Measurements from ENCODE around the gene AHR.

The AHR gene

GRCh38 chr7:17329440-17329839, 31.0 kb downstream of the AHR start:
- in situ Hi-C loops (cut with MboI; ENCODE audit: low sequenced_read_pairs, unreplicated experiment) = no loop called here
- DNase-seq (ENCODE audit: low spot score) = no peak
- TF ChIP-seq, protein P1, sequence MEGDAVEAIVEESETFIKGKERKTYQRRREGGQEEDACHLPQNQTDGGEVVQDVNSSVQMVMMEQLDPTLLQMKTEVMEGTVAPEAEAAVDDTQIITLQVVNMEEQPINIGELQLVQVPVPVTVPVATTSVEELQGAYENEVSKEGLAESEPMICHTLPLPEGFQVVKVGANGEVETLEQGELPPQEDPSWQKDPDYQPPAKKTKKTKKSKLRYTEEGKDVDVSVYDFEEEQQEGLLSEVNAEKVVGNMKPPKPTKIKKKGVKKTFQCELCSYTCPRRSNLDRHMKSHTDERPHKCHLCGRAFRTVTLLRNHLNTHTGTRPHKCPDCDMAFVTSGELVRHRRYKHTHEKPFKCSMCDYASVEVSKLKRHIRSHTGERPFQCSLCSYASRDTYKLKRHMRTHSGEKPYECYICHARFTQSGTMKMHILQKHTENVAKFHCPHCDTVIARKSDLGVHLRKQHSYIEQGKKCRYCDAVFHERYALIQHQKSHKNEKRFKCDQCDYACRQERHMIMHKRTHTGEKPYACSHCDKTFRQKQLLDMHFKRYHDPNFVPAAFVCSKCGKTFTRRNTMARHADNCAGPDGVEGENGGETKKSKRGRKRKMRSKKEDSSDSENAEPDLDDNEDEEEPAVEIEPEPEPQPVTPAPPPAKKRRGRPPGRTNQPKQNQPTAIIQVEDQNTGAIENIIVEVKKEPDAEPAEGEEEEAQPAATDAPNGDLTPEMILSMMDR (IDR thresholded peaks at IDR 0.05; ENCODE audit: borderline replicate concordance, control extremely low read depth, extremely low read depth, insufficient read depth, missing control alignments) = no peak

GRCh38 chr7:17331891-17332501, 33.5 kb downstream of the AHR start:
- TF ChIP-seq, protein P1 (IDR thresholded peaks at IDR 0.05; ENCODE audit: borderline replicate concordance, control extremely low read depth, extremely low read depth, insufficient read depth, missing control alignments) = no peak
- in situ Hi-C loops (cut with MboI; ENCODE audit: low sequenced_read_pairs, unreplicated experiment) = no loop called here
- DNase-seq (ENCODE audit: low spot score) = no peak

GRCh38 chr7:17333221-17333620, 34.8 kb downstream of the AHR start:
- TF ChIP-seq, protein P1 (IDR thresholded peaks at IDR 0.05; ENCODE audit: borderline replicate concordance, control extremely low read depth, extremely low read depth, insufficient read depth, missing control alignments) = no peak
- in situ Hi-C loops (cut with MboI; ENCODE audit: low sequenced_read_pairs, unreplicated experiment) = no loop called here
- DNase-seq (ENCODE audit: low spot score) = no peak

GRCh38 chr7:17336168-17336567, 37.7 kb downstream of the AHR start:
- DNase-seq (ENCODE audit: low spot score) = peak; percentile 17
- in situ Hi-C loops (cut with MboI; ENCODE audit: low sequenced_read_pairs, unreplicated experiment) = no loop called here
- TF ChIP-seq, protein P1 (IDR thresholded peaks at IDR 0.05; ENCODE audit: borderline replicate concordance, control extremely low read depth, extremely low read depth, insufficient read depth, missing control alignments) = no peak

- in situ Hi-C loops (cut with MboI; ENCODE audit: low sequenced_read_pairs, unreplicated experiment) = no loop called here
- no peak for DNase-seq (ENCODE audit: low spot score)
- TF ChIP-seq, protein P1 (IDR thresholded peaks at IDR 0.05; ENCODE audit: borderline replicate concordance, control extremely low read depth, extremely low read depth, insufficient read depth, missing control alignments) = no peak
These were observed 40.7 kb downstream of the AHR start for GRCh38 chr7:17339139-17339538.

DNA sequence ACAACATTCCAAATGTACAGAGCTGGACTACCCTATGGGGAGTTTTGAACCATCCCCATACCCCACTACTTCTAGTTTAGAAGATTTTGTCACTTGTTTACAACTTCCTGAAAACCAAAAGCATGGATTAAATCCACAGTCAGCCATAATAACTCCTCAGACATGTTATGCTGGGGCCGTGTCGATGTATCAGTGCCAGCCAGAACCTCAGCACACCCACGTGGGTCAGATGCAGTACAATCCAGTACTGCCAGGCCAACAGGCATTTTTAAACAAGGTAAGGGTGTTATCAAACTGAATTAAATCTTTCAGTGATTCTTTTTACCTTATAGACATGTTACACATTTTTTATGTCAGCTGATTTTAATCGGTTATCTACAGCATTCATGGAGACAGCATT, 41.5 kb downstream of the AHR start:
- no peak for DNase-seq (ENCODE audit: low spot score)
- TF ChIP-seq, protein P1 (IDR thresholded peaks at IDR 0.05; ENCODE audit: borderline replicate concordance, control extremely low read depth, extremely low read depth, insufficient read depth, missing control alignments) = no peak
- in situ Hi-C loops (cut with MboI; ENCODE audit: low sequenced_read_pairs, unreplicated experiment) = no loop called here
